ENCODE measurements around the gene PHLDA3. TPM values are rescaled to one million over a fixed set of nuclear protein-coding genes. Genes with fewer than 3 reads are reported as not detected.

PHLDA3 gene
- total RNA-seq, 2 experiments from 2014 or later, result 0.45 to 0.71 TPM

- Histone ChIP-seq H3K27me3 (ENCODE audit: control insufficient read depth in 1 of 2, insufficient read depth in 2 of 2, low read length in 2 of 2) (no peaks in the 10 kb centered on the region), H3K9me3 (ENCODE audit: control insufficient read depth in 1 of 2, insufficient read depth in 1 of 2, low read length in 2 of 2) (no peaks in the 10 kb centered on the region), H3K4me3 (ENCODE audit: low read length) (no peak overlapping the region), H3K4me1 (ENCODE audit: insufficient read depth, low read length) (no peaks in the 10 kb centered on the region), H3K27ac (ENCODE audit: low read depth in 1 of 2, low read length in 2 of 2) (no peak overlapping the region), H3K36me3 (ENCODE audit: insufficient read depth, low read length) (peaks cover 71% of the 10 kb centered on the region)
- ChIA-PET CTCF (interaction anchor here (1.2 to 1.9 kb wide), 2 partner anchors 9 to 22 kb away, joined by 5 to 6 read pairs; no protein-coding TSS in a partner anchor), POLR2A (no interaction called here)
- Mint-ChIP-seq H3K4me3 (no peak overlapping the region), H3K36me3 (ENCODE audit: low read depth) (peaks cover 83% of the 10 kb centered on the region), H3K9me3 (no peaks in the 10 kb centered on the region), H3K27ac (no peak overlapping the region), H3K4me1 (ENCODE audit: low read depth) (no peaks in the 10 kb centered on the region), H3K27me3 (no peaks in the 10 kb centered on the region)
- intact Hi-C loops (cut with DNase I, micrococcal nuclease), result no loop called here
- no peak for ATAC-seq (ENCODE audit: poor library complexity)
- TF ChIP-seq CTCF (IDR thresholded peaks at IDR 0.05), result no peak
- DNase-seq, result no peak
Measured at GRCh38 chr1:201490708-201491131, 21.7 kb upstream of the PHLDA3 start.

- DNase-seq (no peak), ATAC-seq (ENCODE audit: poor library complexity) (no peak)
- Mint-ChIP-seq H3K27ac (no peak overlapping the region), H3K4me3 (no peak overlapping the region), H3K4me1 (ENCODE audit: low read depth) (no peaks in the 10 kb centered on the region), H3K9me3 (no peaks in the 10 kb centered on the region), H3K27me3 (no peaks in the 10 kb centered on the region), H3K36me3 (ENCODE audit: low read depth) (peaks cover 82% of the 10 kb centered on the region)
- CTCF ChIA-PET, result interaction anchor here (1.9 kb wide), 1 partner anchor 23 kb away, joined by 6 read pairs; no protein-coding TSS in a partner anchor
- intact Hi-C loops (cut with DNase I, micrococcal nuclease), result loop anchor here in 1 of 2 experiments (10.0 kb wide), 1 partner anchor 215 kb away; no protein-coding TSS in a partner anchor
- Histone ChIP-seq H3K9me3 (ENCODE audit: control insufficient read depth in 1 of 2, insufficient read depth in 1 of 2, low read length in 2 of 2) (no peaks in the 10 kb centered on the region), H3K4me3 (ENCODE audit: low read length) (no peak overlapping the region), H3K27me3 (ENCODE audit: control insufficient read depth in 1 of 2, insufficient read depth in 2 of 2, low read length in 2 of 2) (no peaks in the 10 kb centered on the region), H3K36me3 (ENCODE audit: insufficient read depth, low read length) (peaks cover 63% of the 10 kb centered on the region), H3K4me1 (ENCODE audit: insufficient read depth, low read length) (no peaks in the 10 kb centered on the region), H3K27ac (ENCODE audit: low read depth in 1 of 2, low read length in 2 of 2) (no peak overlapping the region)
- POLR2A ChIA-PET, result no interaction called here
- no peak for TF ChIP-seq CTCF (IDR thresholded peaks at IDR 0.05)
Measured at GRCh38 chr1:201489643-201490261, 20.8 kb upstream of the PHLDA3 start.

GRCh38 chr1:201488830-201489589 is 20.0 kb upstream of the PHLDA3 start:
- DNase-seq, result peak in 2 of 14 experiments; percentile 19 to 33
- no peak for TF ChIP-seq CTCF (IDR thresholded peaks at IDR 0.05)
- intact Hi-C loops (cut with DNase I, micrococcal nuclease), result loop anchor here in 1 of 2 experiments (10.0 kb wide), 1 partner anchor 216 kb away; no protein-coding TSS in a partner anchor
- Mint-ChIP-seq H3K36me3 (ENCODE audit: low read depth) (peaks cover 83% of the 10 kb centered on the region), H3K9me3 (no peaks in the 10 kb centered on the region), H3K27me3 (no peaks in the 10 kb centered on the region), H3K4me1 (ENCODE audit: low read depth) (no peaks in the 10 kb centered on the region), H3K4me3 (no peak overlapping the region), H3K27ac (no peak overlapping the region)
- ChIA-PET CTCF (interaction anchor here (0.9 to 2.0 kb wide), 2 partner anchors 18 to 24 kb away, joined by 3 to 6 read pairs (median 5); partner anchors contain the start of gene CSRP1), POLR2A (no interaction called here)
- H3K9me3 ChIP-seq (ENCODE audit: control insufficient read depth in 1 of 2, insufficient read depth in 1 of 2, low read length in 2 of 2), result no peaks in the 10 kb centered on the region
- no peak overlapping the region for H3K4me3 ChIP-seq (ENCODE audit: low read length)
- peaks cover 62% of the 10 kb centered on the region for H3K36me3 ChIP-seq (ENCODE audit: insufficient read depth, low read length)
- H3K27ac ChIP-seq (ENCODE audit: low read depth in 1 of 2, low read length in 2 of 2), result no peak overlapping the region
- H3K4me1 ChIP-seq (ENCODE audit: insufficient read depth, low read length), result no peaks in the 10 kb centered on the region
- no peak for ATAC-seq (ENCODE audit: poor library complexity)
- no peaks in the 10 kb centered on the region for H3K27me3 ChIP-seq (ENCODE audit: control insufficient read depth in 1 of 2, insufficient read depth in 2 of 2, low read length in 2 of 2)
